ENCODE data around the gene SLC13A2.

DNA sequence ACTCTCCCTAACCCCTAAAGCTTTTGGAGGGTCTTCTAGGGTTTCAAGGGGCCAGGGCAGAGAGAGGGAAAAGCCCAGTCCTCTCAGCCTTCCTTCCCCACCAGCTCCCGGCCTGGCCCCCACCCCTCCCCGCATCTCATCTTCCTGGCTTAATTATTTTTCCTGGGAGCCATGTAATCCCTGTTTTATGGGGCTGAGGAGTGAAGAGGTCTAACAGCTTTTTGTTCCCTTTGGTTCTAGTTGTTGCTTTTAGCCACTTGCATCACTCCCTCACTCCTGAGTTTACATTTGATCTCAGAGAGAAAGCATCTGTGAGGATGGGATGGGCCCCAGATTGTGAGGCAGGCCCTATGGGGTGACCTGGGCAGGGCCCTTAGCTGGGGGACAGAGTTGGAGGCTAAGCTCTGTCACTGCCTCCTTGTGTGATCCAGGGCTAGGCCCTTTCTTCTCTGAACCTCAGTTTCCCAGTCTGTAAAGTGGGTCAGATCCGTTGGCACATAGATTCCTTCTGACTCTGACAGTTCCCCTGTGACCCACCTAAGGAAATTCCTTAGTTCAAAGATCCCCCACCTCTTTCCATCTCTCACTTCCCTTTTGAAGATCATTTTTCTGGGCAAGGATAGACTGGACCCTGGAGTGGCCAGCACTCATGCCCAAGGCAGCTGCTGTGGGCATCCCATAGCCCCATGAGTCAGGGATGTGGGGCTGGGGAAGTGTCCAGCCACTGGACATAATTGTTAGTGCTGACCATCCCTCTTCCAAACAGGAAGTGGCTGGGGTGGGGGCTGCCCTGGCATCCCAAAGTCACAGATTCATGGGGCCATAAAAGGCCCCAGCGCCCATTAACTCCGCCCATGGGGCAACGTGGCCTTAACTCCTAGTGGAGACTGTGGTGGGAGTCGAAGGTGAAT is 58.9 kb downstream of the SLC13A2 start:
- TF ChIP-seq, protein P1, sequence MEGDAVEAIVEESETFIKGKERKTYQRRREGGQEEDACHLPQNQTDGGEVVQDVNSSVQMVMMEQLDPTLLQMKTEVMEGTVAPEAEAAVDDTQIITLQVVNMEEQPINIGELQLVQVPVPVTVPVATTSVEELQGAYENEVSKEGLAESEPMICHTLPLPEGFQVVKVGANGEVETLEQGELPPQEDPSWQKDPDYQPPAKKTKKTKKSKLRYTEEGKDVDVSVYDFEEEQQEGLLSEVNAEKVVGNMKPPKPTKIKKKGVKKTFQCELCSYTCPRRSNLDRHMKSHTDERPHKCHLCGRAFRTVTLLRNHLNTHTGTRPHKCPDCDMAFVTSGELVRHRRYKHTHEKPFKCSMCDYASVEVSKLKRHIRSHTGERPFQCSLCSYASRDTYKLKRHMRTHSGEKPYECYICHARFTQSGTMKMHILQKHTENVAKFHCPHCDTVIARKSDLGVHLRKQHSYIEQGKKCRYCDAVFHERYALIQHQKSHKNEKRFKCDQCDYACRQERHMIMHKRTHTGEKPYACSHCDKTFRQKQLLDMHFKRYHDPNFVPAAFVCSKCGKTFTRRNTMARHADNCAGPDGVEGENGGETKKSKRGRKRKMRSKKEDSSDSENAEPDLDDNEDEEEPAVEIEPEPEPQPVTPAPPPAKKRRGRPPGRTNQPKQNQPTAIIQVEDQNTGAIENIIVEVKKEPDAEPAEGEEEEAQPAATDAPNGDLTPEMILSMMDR (conservative IDR thresholded peaks at IDR 0.05; ENCODE audit: low read depth in 2 of 2): no peak
- no peak for TF ChIP-seq EZH2 (IDR thresholded peaks at IDR 0.05; ENCODE audit: low read depth, unreplicated experiment)
- TF ChIP-seq POLR2AphosphoS5 (IDR thresholded peaks at IDR 0.05; ENCODE audit: low read depth): no peak
- TF ChIP-seq CREB1 (CRISPR knock-in tag; IDR thresholded peaks at IDR 0.05; ENCODE audit: low read depth): no peak
- no peak for TF ChIP-seq ZNF114 (CRISPR knock-in tag; IDR thresholded peaks at IDR 0.05)
- TF ChIP-seq, protein P2, sequence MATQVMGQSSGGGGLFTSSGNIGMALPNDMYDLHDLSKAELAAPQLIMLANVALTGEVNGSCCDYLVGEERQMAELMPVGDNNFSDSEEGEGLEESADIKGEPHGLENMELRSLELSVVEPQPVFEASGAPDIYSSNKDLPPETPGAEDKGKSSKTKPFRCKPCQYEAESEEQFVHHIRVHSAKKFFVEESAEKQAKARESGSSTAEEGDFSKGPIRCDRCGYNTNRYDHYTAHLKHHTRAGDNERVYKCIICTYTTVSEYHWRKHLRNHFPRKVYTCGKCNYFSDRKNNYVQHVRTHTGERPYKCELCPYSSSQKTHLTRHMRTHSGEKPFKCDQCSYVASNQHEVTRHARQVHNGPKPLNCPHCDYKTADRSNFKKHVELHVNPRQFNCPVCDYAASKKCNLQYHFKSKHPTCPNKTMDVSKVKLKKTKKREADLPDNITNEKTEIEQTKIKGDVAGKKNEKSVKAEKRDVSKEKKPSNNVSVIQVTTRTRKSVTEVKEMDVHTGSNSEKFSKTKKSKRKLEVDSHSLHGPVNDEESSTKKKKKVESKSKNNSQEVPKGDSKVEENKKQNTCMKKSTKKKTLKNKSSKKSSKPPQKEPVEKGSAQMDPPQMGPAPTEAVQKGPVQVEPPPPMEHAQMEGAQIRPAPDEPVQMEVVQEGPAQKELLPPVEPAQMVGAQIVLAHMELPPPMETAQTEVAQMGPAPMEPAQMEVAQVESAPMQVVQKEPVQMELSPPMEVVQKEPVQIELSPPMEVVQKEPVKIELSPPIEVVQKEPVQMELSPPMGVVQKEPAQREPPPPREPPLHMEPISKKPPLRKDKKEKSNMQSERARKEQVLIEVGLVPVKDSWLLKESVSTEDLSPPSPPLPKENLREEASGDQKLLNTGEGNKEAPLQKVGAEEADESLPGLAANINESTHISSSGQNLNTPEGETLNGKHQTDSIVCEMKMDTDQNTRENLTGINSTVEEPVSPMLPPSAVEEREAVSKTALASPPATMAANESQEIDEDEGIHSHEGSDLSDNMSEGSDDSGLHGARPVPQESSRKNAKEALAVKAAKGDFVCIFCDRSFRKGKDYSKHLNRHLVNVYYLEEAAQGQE (IDR thresholded peaks at IDR 0.05; ENCODE audit: unreplicated experiment): no peak
- TF ChIP-seq EZH2phosphoT487 (IDR thresholded peaks at IDR 0.05; ENCODE audit: unreplicated experiment): no peak
- TF ChIP-seq JUNB (IDR thresholded peaks at IDR 0.05; ENCODE audit: unreplicated experiment): no peak
- no peak for TF ChIP-seq NANOG (IDR thresholded peaks at IDR 0.05; ENCODE audit: borderline replicate concordance)
- TF ChIP-seq, protein P3, sequence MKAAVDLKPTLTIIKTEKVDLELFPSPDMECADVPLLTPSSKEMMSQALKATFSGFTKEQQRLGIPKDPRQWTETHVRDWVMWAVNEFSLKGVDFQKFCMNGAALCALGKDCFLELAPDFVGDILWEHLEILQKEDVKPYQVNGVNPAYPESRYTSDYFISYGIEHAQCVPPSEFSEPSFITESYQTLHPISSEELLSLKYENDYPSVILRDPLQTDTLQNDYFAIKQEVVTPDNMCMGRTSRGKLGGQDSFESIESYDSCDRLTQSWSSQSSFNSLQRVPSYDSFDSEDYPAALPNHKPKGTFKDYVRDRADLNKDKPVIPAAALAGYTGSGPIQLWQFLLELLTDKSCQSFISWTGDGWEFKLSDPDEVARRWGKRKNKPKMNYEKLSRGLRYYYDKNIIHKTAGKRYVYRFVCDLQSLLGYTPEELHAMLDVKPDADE (IDR thresholded peaks at IDR 0.05): no peak
- no peak for TF ChIP-seq ZNF331 (CRISPR knock-in tag; IDR thresholded peaks at IDR 0.05; ENCODE audit: low read depth)
- no peak for TF ChIP-seq STAT1 (IDR thresholded peaks at IDR 0.05; ENCODE audit: unreplicated experiment)
- TF ChIP-seq, protein P4, sequence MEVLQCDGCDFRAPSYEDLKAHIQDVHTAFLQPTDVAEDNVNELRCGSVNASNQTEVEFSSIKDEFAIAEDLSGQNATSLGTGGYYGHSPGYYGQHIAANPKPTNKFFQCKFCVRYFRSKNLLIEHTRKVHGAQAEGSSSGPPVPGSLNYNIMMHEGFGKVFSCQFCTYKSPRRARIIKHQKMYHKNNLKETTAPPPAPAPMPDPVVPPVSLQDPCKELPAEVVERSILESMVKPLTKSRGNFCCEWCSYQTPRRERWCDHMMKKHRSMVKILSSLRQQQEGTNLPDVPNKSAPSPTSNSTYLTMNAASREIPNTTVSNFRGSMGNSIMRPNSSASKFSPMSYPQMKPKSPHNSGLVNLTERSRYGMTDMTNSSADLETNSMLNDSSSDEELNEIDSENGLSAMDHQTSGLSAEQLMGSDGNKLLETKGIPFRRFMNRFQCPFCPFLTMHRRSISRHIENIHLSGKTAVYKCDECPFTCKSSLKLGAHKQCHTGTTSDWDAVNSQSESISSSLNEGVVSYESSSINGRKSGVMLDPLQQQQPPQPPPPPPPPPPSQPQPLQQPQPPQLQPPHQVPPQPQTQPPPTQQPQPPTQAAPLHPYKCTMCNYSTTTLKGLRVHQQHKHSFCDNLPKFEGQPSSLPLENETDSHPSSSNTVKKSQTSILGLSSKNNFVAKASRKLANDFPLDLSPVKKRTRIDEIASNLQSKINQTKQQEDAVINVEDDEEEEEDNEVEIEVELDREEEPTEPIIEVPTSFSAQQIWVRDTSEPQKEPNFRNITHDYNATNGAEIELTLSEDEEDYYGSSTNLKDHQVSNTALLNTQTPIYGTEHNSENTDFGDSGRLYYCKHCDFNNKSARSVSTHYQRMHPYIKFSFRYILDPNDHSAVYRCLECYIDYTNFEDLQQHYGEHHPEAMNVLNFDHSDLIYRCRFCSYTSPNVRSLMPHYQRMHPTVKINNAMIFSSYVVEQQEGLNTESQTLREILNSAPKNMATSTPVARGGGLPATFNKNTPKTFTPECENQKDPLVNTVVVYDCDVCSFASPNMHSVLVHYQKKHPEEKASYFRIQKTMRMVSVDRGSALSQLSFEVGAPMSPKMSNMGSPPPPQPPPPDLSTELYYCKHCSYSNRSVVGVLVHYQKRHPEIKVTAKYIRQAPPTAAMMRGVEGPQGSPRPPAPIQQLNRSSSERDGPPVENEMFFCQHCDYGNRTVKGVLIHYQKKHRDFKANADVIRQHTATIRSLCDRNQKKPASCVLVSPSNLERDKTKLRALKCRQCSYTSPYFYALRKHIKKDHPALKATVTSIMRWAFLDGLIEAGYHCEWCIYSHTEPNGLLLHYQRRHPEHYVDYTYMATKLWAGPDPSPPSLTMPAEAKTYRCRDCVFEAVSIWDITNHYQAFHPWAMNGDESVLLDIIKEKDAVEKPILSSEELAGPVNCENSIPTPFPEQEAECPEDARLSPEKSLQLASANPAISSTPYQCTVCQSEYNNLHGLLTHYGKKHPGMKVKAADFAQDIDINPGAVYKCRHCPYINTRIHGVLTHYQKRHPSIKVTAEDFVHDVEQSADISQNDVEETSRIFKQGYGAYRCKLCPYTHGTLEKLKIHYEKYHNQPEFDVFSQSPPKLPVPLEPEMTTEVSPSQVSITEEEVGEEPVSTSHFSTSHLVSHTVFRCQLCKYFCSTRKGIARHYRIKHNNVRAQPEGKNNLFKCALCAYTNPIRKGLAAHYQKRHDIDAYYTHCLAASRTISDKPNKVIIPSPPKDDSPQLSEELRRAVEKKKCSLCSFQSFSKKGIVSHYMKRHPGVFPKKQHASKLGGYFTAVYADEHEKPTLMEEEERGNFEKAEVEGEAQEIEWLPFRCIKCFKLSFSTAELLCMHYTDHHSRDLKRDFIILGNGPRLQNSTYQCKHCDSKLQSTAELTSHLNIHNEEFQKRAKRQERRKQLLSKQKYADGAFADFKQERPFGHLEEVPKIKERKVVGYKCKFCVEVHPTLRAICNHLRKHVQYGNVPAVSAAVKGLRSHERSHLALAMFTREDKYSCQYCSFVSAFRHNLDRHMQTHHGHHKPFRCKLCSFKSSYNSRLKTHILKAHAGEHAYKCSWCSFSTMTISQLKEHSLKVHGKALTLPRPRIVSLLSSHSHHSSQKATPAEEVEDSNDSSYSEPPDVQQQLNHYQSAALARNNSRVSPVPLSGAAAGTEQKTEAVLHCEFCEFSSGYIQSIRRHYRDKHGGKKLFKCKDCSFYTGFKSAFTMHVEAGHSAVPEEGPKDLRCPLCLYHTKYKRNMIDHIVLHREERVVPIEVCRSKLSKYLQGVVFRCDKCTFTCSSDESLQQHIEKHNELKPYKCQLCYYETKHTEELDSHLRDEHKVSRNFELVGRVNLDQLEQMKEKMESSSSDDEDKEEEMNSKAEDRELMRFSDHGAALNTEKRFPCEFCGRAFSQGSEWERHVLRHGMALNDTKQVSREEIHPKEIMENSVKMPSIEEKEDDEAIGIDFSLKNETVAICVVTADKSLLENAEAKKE (CRISPR knock-in tag; IDR thresholded peaks at IDR 0.05): no peak

All from GM23338 (cell line).